RWPE1 (cell line): ENCODE measurements around the gene HCN4.

Experiments
- CTCF ChIA-PET: fragments of 350-600 bp; sonication (Branson Sonifier 250); formaldehyde crosslinking; extraction: SDS; loops from one replicate; lab custom pipeline; 2021; lab: Yijun Ruan, JAX
- POLR2A ChIA-PET: fragments of 400-600 bp; formaldehyde crosslinking; extraction: SDS; loops from one replicate; lab custom pipeline; 2020; ENCODE audit warnings: antibody characterized with exemption; ENCODE audit not compliant: low non-redundant PET; lab: Yijun Ruan, JAX
- DNase-seq: peaks from one replicate; pipeline ENCODE4 v3.0.0; 2012; ENCODE audit warnings: low spot score
- H3K27ac ChIP-seq: fragments of 450-650 bp; 2 replicates; pipeline ENCODE4 v1.5.1; 2017
- CTCF ChIP-seq: fragments of 450-650 bp; conservative IDR thresholded peaks from 2 replicates; pipeline ENCODE4 v1.5.1; 2017; ENCODE audit warnings: low read depth, mild to moderate bottlenecking

The HCN4 gene

GRCh38 chr15:73388256-73388781 lies 19.6 kb upstream of the HCN4 start:
- no peak for TF ChIP-seq CTCF
- CTCF ChIA-PET: no interaction called here
- no peak overlapping the region for H3K27ac ChIP-seq
- POLR2A ChIA-PET: no interaction called here
- DNase-seq: peak; percentile 84

GRCh38 chr15:73387507-73388255 lies 18.9 kb upstream of the HCN4 start:
- TF ChIP-seq CTCF: no peak
- ChIA-PET CTCF (no interaction called here), POLR2A (no interaction called here)
- no peak overlapping the region for H3K27ac ChIP-seq
- DNase-seq: no peak

- no peak overlapping the region for H3K27ac ChIP-seq
- ChIA-PET POLR2A (no interaction called here), CTCF (no interaction called here)
- TF ChIP-seq CTCF: no peak
- DNase-seq: no peak
These were observed 18.2 kb upstream of the HCN4 start for GRCh38 chr15:73386886-73387506.

GRCh38 chr15:73386238-73386637 lies 17.5 kb upstream of the HCN4 start:
- ChIA-PET POLR2A (no interaction called here), CTCF (no interaction called here)
- no peak for DNase-seq
- no peak overlapping the region for H3K27ac ChIP-seq
- no peak for TF ChIP-seq CTCF

- POLR2A ChIA-PET: no interaction called here
- CTCF ChIA-PET: interaction anchor here (0.5 kb wide), 1 partner anchor 86 kb away, joined by 3 read pairs; no protein-coding TSS in a partner anchor
- DNase-seq: no peak
- H3K27ac ChIP-seq: no peak overlapping the region
- no peak for TF ChIP-seq CTCF
These were observed 16.4 kb upstream of the HCN4 start for GRCh38 chr15:73385205-73385604.

GRCh38 chr15:73383310-73384189 lies 14.8 kb upstream of the HCN4 start:
- H3K27ac ChIP-seq: no peak overlapping the region
- POLR2A ChIA-PET: no interaction called here
- DNase-seq: no peak
- no peak for TF ChIP-seq CTCF
- CTCF ChIA-PET: no interaction called here
